Measurements from ENCODE around the gene NKTR.

The NKTR gene

GRCh38 chr3:42697289-42698051 is 97.0 kb downstream of the NKTR start:
- no peak for DNase-seq

Data from suppressor macrophage treated with lipopolysaccharide for 4 hours (primary cell).